ENCODE data around the gene CNOT3. TPM values are rescaled to one million over a fixed set of nuclear protein-coding genes. Genes with fewer than 3 reads are reported as not detected.

The CNOT3 gene
- total RNA-seq, 1 donor from 2014 or later = 44.6 TPM

DNA sequence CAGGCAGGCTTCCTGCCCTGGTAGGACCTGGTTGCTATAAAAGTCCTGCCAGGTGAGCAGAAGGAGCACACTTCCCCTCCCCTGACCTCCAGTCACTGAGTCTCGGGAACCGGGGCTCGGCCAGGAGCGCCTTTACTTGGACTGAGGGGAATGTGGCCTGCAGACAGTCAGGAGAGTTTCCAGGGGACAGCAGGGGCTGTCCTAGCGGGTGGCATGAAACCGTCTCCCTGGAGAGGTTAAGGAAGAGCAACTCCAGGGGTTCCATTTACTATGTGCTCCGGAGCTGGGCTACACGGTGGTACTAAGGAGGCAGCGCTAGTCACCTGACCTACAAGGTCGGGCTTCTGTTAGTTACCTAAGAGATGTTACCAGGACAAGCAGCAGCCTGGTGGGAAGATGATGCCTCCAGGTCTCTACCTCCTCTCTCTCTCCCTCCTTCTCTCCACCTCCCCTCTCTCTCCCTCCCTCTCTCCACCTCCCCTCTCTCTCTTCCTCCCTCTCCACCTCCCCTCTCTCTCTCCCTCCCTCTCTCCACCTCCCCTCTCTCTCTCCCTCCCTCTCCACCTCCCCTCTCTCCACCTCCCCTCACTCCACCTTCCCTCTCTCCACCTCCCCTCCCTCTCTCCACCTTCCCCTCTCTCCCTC, 4.1 kb upstream of the CNOT3 start:
- ATAC-seq = no peak

DNA sequence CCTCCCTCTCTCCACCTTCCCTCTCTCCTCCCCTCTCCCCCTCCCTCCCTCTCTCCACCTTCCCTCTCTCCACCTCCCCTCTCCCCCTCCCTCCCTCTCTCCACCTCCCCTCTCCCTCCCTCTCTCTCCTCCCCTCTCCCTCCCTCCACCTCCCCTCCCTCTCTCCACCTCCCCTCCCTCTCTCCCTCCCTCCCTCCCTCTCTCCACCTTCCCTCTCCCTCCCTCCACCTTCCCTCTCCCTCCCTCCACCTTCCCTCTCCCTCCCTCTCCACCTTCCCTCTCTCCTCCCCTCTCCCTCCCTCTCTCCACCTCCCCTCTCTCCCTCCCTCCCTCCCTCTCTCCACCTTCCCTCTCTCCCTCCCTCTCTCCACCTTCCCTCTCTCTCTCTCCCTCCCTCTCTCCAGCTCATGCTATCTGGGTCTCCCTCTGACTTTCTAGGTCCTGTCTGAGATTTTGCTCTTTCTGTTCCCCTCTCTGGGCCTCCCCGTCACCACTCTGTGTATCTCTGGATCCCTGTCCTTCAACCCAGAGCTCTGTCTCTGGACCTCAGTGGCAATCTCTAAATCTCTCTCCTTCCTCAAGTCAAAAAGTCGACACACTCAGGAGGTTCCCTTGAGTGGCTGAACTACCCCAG, 3.5 kb upstream of the CNOT3 start:
- intact Hi-C loops (cut with DNase I) = no loop called here

More for the DNA sequence above, 4.1 kb upstream of the CNOT3 start:
- H3K36me3 ChIP-seq = peaks cover 38% of the 10 kb centered on the region
- no peak overlapping the region for H3K4me3 ChIP-seq
- intact Hi-C loops (cut with DNase I) = no loop called here
- TF ChIP-seq, protein P1, sequence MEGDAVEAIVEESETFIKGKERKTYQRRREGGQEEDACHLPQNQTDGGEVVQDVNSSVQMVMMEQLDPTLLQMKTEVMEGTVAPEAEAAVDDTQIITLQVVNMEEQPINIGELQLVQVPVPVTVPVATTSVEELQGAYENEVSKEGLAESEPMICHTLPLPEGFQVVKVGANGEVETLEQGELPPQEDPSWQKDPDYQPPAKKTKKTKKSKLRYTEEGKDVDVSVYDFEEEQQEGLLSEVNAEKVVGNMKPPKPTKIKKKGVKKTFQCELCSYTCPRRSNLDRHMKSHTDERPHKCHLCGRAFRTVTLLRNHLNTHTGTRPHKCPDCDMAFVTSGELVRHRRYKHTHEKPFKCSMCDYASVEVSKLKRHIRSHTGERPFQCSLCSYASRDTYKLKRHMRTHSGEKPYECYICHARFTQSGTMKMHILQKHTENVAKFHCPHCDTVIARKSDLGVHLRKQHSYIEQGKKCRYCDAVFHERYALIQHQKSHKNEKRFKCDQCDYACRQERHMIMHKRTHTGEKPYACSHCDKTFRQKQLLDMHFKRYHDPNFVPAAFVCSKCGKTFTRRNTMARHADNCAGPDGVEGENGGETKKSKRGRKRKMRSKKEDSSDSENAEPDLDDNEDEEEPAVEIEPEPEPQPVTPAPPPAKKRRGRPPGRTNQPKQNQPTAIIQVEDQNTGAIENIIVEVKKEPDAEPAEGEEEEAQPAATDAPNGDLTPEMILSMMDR (IDR thresholded peaks at IDR 0.05) = no peak
- no peaks in the 10 kb centered on the region for H3K9me3 ChIP-seq
- no peak overlapping the region for H3K27ac ChIP-seq
- H3K4me1 ChIP-seq = peaks cover 12% of the 10 kb centered on the region
- no peak for DNase-seq
- no peaks in the 10 kb centered on the region for H3K27me3 ChIP-seq (ENCODE audit: low read depth)

DNA sequence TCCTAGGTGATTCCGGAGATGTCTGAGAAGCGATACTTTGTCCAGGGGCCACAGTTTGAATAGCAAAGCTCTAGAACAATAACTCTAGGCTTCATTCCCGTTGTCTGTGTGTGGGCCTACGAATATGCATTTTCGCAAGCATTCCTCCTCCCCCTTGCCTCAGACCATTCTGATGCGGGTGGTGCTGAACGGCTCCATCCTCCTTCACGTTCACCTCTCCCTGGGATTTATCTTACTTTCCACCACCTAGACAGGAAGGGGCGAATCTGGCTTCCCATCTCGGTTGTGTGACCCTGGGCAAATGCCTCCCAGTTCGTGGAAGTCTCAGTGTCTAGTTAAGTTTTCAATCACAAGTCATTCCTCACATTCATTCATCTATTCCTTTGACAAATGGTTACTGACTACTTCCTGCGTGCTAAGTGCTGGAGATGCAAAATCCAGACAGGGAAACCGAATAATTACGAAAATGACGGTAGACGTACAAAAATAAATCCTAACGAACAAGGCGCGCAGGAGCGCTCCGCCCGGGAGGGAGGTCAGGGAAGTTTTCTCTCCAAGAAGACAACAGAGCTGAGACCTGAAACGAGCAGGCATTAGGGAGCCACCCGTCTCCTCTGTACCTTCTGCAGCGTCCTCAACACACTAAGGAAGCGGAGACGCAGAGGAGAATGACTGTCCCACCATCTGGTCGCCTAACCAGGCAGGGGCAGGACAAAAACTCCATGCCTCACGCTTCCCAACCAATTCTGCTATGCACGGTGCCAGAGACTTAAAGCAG, 1.3 kb upstream of the CNOT3 start:
- intact Hi-C loops (cut with DNase I) = no loop called here
- peaks cover 22% of the 10 kb centered on the region for H3K36me3 ChIP-seq
- H3K27me3 ChIP-seq (ENCODE audit: low read depth) = no peaks in the 10 kb centered on the region
- TF ChIP-seq, protein P1 (IDR thresholded peaks at IDR 0.05) = no peak
- ATAC-seq (no peak), DNase-seq (no peak)
- H3K4me3 ChIP-seq = peak overlapping the region; percentile 62
- peaks cover 40% of the 10 kb centered on the region for H3K4me1 ChIP-seq
- H3K9me3 ChIP-seq = no peaks in the 10 kb centered on the region
- peak overlapping the region; percentile 61 for H3K27ac ChIP-seq

More for the DNA sequence above, 3.5 kb upstream of the CNOT3 start:
- Histone ChIP-seq H3K9me3 (no peaks in the 10 kb centered on the region), H3K27me3 (ENCODE audit: low read depth) (no peaks in the 10 kb centered on the region), H3K36me3 (peaks cover 31% of the 10 kb centered on the region), H3K4me3 (no peak overlapping the region), H3K27ac (no peak overlapping the region), H3K4me1 (peaks cover 18% of the 10 kb centered on the region)
- no peak for DNase-seq
- TF ChIP-seq, protein P1 (IDR thresholded peaks at IDR 0.05) = no peak
- ATAC-seq = no peak

DNA sequence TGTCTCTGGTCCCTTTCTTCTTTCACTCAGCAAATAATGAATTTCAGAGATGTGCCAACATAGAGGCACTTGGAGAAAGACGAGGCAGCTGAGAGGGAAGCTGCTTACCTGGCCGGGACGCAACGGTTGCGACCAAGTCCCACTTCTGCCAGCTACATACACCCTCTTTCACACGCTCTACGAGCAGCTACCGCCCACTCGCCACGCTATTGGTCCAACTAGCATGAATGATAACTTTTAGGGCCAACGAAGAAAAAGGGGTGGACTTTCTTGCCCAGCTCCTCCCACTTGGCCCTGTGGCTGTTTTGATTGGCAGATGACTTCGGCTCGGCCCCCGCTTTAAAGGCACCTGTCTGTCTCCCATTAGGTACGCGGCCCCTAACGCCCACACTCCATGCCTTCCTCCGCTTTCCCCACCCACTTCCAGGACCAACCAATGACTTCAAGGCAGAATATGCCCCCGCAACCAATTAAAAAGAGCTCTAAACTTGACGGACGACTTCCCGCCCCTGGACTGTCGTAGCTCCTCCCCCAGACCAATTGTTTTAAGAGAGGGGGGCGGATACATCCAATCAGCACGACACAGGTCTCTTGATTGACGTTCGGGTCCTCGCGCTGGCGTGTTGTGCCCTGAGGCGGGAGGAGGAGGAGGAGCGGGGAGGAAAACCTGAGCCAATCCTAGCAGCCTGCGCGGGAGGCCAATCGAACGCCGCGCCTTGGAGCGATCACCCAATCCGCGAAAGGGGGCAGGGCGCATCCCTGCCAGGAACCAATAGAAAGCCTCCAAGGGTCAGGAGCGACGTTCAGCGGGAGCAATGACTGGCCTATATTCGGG, 481 bp upstream of the CNOT3 start:
- peaks cover 21% of the 10 kb centered on the region for H3K36me3 ChIP-seq
- H3K27me3 ChIP-seq (ENCODE audit: low read depth) = no peaks in the 10 kb centered on the region
- DNase-seq (peak; percentile 99), ATAC-seq (peak; percentile 93 to 96)
- H3K4me1 ChIP-seq = peaks cover 47% of the 10 kb centered on the region
- TF ChIP-seq, protein P1 (IDR thresholded peaks at IDR 0.05) = no peak
- H3K9me3 ChIP-seq = no peaks in the 10 kb centered on the region
- intact Hi-C loops (cut with DNase I) = no loop called here
- H3K27ac ChIP-seq = peak overlapping the region; percentile 96
- peak overlapping the region; percentile 94 for H3K4me3 ChIP-seq
